A549 (cell line): ENCODE measurements around the gene STOM. TPM values are rescaled to one million over a fixed set of nuclear protein-coding genes. Genes with fewer than 3 reads are reported as not detected.

Source experiments
- ATAC-seq, 2 experiments: fragments of 200-7000 bp in 1 of 2; fragments of >200 bp in 1 of 2; cut with Nextera tagmentation in 1 of 2; cut with Tn5 transposase in 1 of 2; 3 replicates each; pipeline versions ENCODE4 v1.8.0 to v1.9.1; 2018 to 2020; ENCODE audit warnings: mild to moderate bottlenecking in 1 of 2, moderate library complexity in 1 of 2
- CTCF ChIA-PET: fragments of 300-600 bp; sonication (Branson Sonifier 250); formaldehyde crosslinking; extraction: SDS; loops from one replicate; lab custom pipeline; 2021; ENCODE audit warnings: antibody characterized with exemption, inconsistent platforms; lab: Yijun Ruan, JAX
- POLR2A ChIA-PET: fragments of 350-600 bp; formaldehyde crosslinking; extraction: SDS; loops from one replicate; lab custom pipeline; 2021; ENCODE audit warnings: antibody characterized with exemption, inconsistent platforms; lab: Yijun Ruan, JAX
- DNase-seq, 2 experiments: peaks; one replicate each; pipeline versions ENCODE4 v3.0.0 to v3.0.0-alpha.2; 2011 to 2016; ENCODE audit warnings: low read depth in 1 of 2, low spot score in 1 of 2
- FAIRE-seq: peaks from 2 replicates; lab custom pipeline; 2011; peaks lifted over from hg19 to GRCh38; lab: Jason Lieb, UNC
- H3K27ac ChIP-seq, 2 experiments: fragments of >200 bp; sonication (Bioruptor Twin); formaldehyde crosslinking; 3 replicates each; pipeline ENCODE4 v1.5.1; 2016 to 2017
- H3K4me1 ChIP-seq: fragments of >200 bp; sonication (Bioruptor Twin); formaldehyde crosslinking; 3 replicates; pipeline ENCODE4 v1.6.1; 2016
- H3K4me2 ChIP-seq: fragments of >200 bp; sonication (Bioruptor Twin); formaldehyde crosslinking; 3 replicates; pipeline ENCODE4 v1.6.1; 2016
- H3K4me3 ChIP-seq: fragments of >200 bp; sonication (Bioruptor Twin); formaldehyde crosslinking; 3 replicates; pipeline ENCODE4 v1.5.1; 2016
- H3K9me3 ChIP-seq: fragments of >200 bp; sonication (Bioruptor Twin); formaldehyde crosslinking; 3 replicates; pipeline ENCODE4 v1.6.1; 2016
- CEBPB ChIP-seq, 2 experiments: fragments of >200 bp in 1 of 2; sonication (Bioruptor Twin) in 1 of 2; formaldehyde crosslinking in 1 of 2; IDR thresholded peaks; 2 replicates each; pipeline ENCODE4 v1.6.1; 2012 to 2016
- EHF ChIP-seq: fragments of 250-450 bp; sonication (Bioruptor Pico); IDR thresholded peaks from 2 replicates; pipeline ENCODE4 v1.5.0; 2020; ENCODE audit warnings: mild to moderate bottlenecking
- FOSB ChIP-seq: fragments of 250-450 bp; sonication (Bioruptor Pico); IDR thresholded peaks from 2 replicates; pipeline ENCODE4 v1.5.0; 2020; ENCODE audit warnings: mild to moderate bottlenecking, moderate library complexity
- GATA3 ChIP-seq: IDR thresholded peaks from 2 replicates; pipeline ENCODE4 v1.6.1; 2012; ENCODE audit warnings: borderline replicate concordance
- JUNB ChIP-seq: fragments of >200 bp; sonication (Bioruptor Twin); formaldehyde crosslinking; IDR thresholded peaks from 2 replicates; pipeline ENCODE4 v1.6.1; 2016
- MAFK ChIP-seq: fragments of 450-650 bp; IDR thresholded peaks from 2 replicates; pipeline ENCODE4 v1.6.1; 2014; ENCODE audit not compliant: partially characterized antibody
- MAX ChIP-seq: IDR thresholded peaks from 2 replicates; pipeline ENCODE4 v1.6.1; 2012
- RAD21 ChIP-seq, 2 experiments: fragments of >200 bp in 1 of 2; sonication (Bioruptor Twin) in 1 of 2; formaldehyde crosslinking in 1 of 2; IDR thresholded peaks in 1 of 2; conservative IDR thresholded peaks in 1 of 2; 2 replicates in 1 of 2; 3 replicates in 1 of 2; pipeline ENCODE4 v1.6.1; 2012 to 2018; ENCODE audit warnings: inconsistent platforms in 1 of 2
- SMC3 ChIP-seq: fragments of >200 bp; sonication (Bioruptor Twin); formaldehyde crosslinking; IDR thresholded peaks from 3 replicates; pipeline ENCODE4 v1.6.1; 2018; ENCODE audit warnings: inconsistent platforms
- SREBF2 ChIP-seq: fragments of 450-650 bp; IDR thresholded peaks from 2 replicates; pipeline ENCODE4 v1.6.1; 2014; ENCODE audit warnings: mild to moderate bottlenecking, moderate library complexity
- TFCP2L1 ChIP-seq: fragments of 250-450 bp; sonication (Bioruptor Pico); IDR thresholded peaks from 2 replicates; pipeline ENCODE4 v1.5.0; 2021; ENCODE audit warnings: mild to moderate bottlenecking
- TP53 ChIP-seq: fragments of 250-450 bp; sonication (Bioruptor Pico); IDR thresholded peaks from 2 replicates; pipeline ENCODE4 v1.5.0; 2021; ENCODE audit warnings: mild to moderate bottlenecking, moderate library complexity
- ZC3H11A ChIP-seq: fragments of 450-650 bp; IDR thresholded peaks from 2 replicates; pipeline ENCODE4 v1.6.1; 2014; ENCODE audit warnings: antibody characterized with exemption, mild to moderate bottlenecking
- whole genome bisulfite sequencing: methylation state at CpG from one replicate; pipeline ENCODE4 v1.1.6; 2017; ENCODE audit errors: missing lambda C conversion rate; 5-methylcytosine and 5-hydroxymethylcytosine counted together
- polyA plus RNA-seq, 4 experiments: library from polyadenylated mRNA; depleted of rRNA in 3 of 4; stranded (reverse); fragments of >200 nt; fragmentation: RNase III in 1 of 4; extraction: RNeasy Plus Mini Kit Qiagen cat#74134 plus additional on column Dnase treatment in 1 of 4; gene quantifications; 2 replicates in 3 of 4; 3 replicates in 1 of 4; pipeline ENCODE4 v1.2.3, GENCODE V29; 2011 to 2017

STOM gene
- polyA plus RNA-seq, 2 of the 4 experiments (the other 2 are of a cell fraction): 83.3 to 246 TPM

- POLR2A ChIA-PET: no interaction called here
- no peaks in the 10 kb centered on the region for H3K9me3 ChIP-seq
- peak overlapping the region; percentile 92 to 94 for H3K27ac ChIP-seq
- WGBS: 74% methylated on average over 4 of the region's 4 CpGs
- H3K4me2 ChIP-seq: peak overlapping the region; percentile 87
- H3K4me1 ChIP-seq: peaks cover 81% of the 10 kb centered on the region
- no peak for FAIRE-seq
- no peak overlapping the region for H3K4me3 ChIP-seq
- no peak for TF ChIP-seq EHF
- ATAC-seq: no peak
- DNase-seq: no peak
- CTCF ChIA-PET: interaction anchor here (0.5 to 12.6 kb wide), 9 partner anchors 21 to 296 kb away, joined by 3 to 301 read pairs (median 3); no protein-coding TSS in a partner anchor
These were observed 1.5 kb upstream of the STOM start for GRCh38 chr9:121371495-121372061.

- no peak for FAIRE-seq
- H3K27ac ChIP-seq: peak overlapping the region; percentile 87 to 92
- no peaks in the 10 kb centered on the region for H3K9me3 ChIP-seq
- H3K4me3 ChIP-seq: peak overlapping the region; percentile 74
- WGBS: 72% methylated on average over 8 of the region's 8 CpGs
- DNase-seq: no peak
- peak overlapping the region; percentile 93 for H3K4me2 ChIP-seq
- TF ChIP-seq RAD21 (conservative IDR thresholded peaks at IDR 0.05 in 1 of 2, IDR thresholded peaks at IDR 0.05 in 1 of 2) (no peak), SREBF2 (no peak), MAX (no peak), FOSB (no peak), TFCP2L1 (no peak)
- ATAC-seq: no peak
- peaks cover 86% of the 10 kb centered on the region for H3K4me1 ChIP-seq
- ChIA-PET CTCF (interaction anchor here (0.6 to 1.8 kb wide), 4 partner anchors 48 to 506 kb away, joined by 3 to 23 read pairs (median 5); no protein-coding TSS in a partner anchor), POLR2A (interaction anchor here (0.7 to 1.1 kb wide), 2 partner anchors 18 to 100 kb away, joined by 3 to 6 read pairs; no protein-coding TSS in a partner anchor)
These were observed 1.3 kb downstream of the STOM start for GRCh38 chr9:121368745-121369144.

- Histone ChIP-seq H3K4me1 (peaks cover 86% of the 10 kb centered on the region), H3K9me3 (no peaks in the 10 kb centered on the region), H3K27ac (peak overlapping the region; percentile 87 to 92), H3K4me2 (peak overlapping the region; percentile 93), H3K4me3 (peak overlapping the region; percentile 74)
- ChIA-PET POLR2A (no interaction called here), CTCF (interaction anchor here (1.8 kb wide), 1 partner anchor 90 kb away, joined by 6 read pairs; no protein-coding TSS in a partner anchor)
- 0% methylated on average over 1 of the region's 1 CpG for WGBS
- TF ChIP-seq MAFK (peak; percentile 41), ZC3H11A (no peak)
- ATAC-seq: no peak
- peak in 1 of 2 experiments; percentile 27 for DNase-seq
- no peak for FAIRE-seq
These were observed 1.9 kb downstream of the STOM start for GRCh38 chr9:121368138-121368522.

GRCh38 chr9:121367306-121368137 lies 2.5 kb downstream of the STOM start:
- peak overlapping the region; percentile 87 to 92 for H3K27ac ChIP-seq
- POLR2A ChIA-PET: no interaction called here

GRCh38 chr9:121366611-121367192 lies 3.3 kb downstream of the STOM start:
- CTCF ChIA-PET: interaction anchor here (0.6 to 3.9 kb wide), 3 partner anchors 40 to 65 kb away, joined by 3 to 29 read pairs (median 3); no protein-coding TSS in a partner anchor
- Histone ChIP-seq H3K4me3 (peak overlapping the region; percentile 74; the same call in 1 of the 3 replicates), H3K9me3 (no peaks in the 10 kb centered on the region), H3K4me2 (peak overlapping the region; percentile 93), H3K4me1 (peaks cover 88% of the 10 kb centered on the region), H3K27ac (peak overlapping the region; percentile 37 to 87; a peak in 3 of 6 replicates)
- no peak for FAIRE-seq
- ATAC-seq: no peak
- TF ChIP-seq FOSB (no peak), SMC3 (no peak), JUNB (no peak), TP53 (CRISPR knock-in tag) (no peak), SREBF2 (no peak), GATA3 (no peak)
- 76% methylated on average over 5 of the region's 5 CpGs for WGBS
- DNase-seq: no peak
- POLR2A ChIA-PET: no interaction called here

More at GRCh38 chr9:121367306-121368137, 2.5 kb downstream of the STOM start:
- H3K4me1 ChIP-seq: peaks cover 87% of the 10 kb centered on the region
- no peaks in the 10 kb centered on the region for H3K9me3 ChIP-seq
- peak overlapping the region; percentile 74 for H3K4me3 ChIP-seq
- FAIRE-seq (no peak), ATAC-seq (no peak), DNase-seq (no peak)
- peak overlapping the region; percentile 93 for H3K4me2 ChIP-seq
- TF ChIP-seq EHF (no peak), FOSB (0 out of 2 replicates have a peak, but pooled peaks have one; percentile 40), CEBPB (IDR thresholded peaks at IDR 0.05) (no peak)
- 18% methylated on average over 4 of the region's 4 CpGs for WGBS
- CTCF ChIA-PET: interaction anchor here (0.6 kb wide), 1 partner anchor 66 kb away, joined by 3 read pairs; no protein-coding TSS in a partner anchor
